GM20000 (cell line): Measurements from ENCODE around the gene NT5C.
"Not testable (repeated sequence)": the region's sequence is repeated elsewhere in the genome, so short reads cannot be mapped to it uniquely, and the experiment has no call there.

Experiments used
- DNase-seq: peaks from one replicate; pipeline ENCODE4 v3.0.0; 2012; ENCODE audit warnings: low spot score
- CTCF ChIP-seq: IDR thresholded peaks from 2 replicates; pipeline ENCODE4 v1.5.1; 2012; ENCODE audit warnings: mild to moderate bottlenecking, control low read depth; ENCODE audit errors: extremely low read depth, missing control alignments

The NT5C gene

GRCh38 chr17:75142236-75142971, 10.9 kb upstream of the NT5C start:
- TF ChIP-seq CTCF, result no peak
- no peak for DNase-seq

GRCh38 chr17:75138519-75138918, 7.0 kb upstream of the NT5C start:
- no peak for TF ChIP-seq CTCF
- no peak for DNase-seq

DNA sequence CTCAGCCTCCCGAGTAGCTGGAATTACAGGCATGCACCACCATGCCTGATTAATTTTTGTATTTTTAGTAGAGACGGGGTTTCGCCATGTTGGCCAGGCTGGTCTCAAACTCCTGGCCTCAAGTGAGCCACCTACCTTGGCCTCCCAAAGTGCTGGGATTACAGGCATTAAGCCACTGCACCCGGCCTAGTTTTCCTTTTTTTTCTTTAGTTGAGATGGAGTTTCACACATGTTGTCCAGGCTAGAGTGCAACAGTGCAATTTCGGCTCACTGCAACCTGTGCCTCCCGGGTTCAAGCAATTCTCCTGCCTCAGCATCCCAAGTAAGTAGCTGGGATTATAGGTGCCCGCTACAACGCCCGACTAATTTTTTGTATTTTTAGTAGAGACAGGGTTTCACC, 6.2 kb upstream of the NT5C start:
- DNase-seq, result not testable (repeated sequence)

DNA sequence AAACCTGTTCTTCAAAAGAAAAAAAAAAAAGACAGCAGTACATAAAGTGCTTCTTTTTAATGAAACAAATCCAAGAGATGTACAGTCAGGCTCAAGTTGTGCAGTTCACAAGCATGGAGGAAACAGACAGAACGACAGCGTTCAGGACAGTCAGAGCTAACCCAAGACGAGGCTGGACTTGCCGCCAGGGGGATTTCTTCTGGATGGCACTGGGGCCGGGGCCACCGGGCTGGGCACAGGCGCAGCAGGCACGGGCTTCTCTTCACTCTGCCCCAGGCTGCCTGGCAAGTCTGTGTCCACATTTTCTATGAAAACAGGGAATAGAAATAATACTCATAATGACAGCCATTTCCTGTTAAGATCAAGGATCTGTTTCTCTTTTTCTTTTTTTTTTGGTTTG, 4.4 kb upstream of the NT5C start:
- TF ChIP-seq CTCF, result no peak
- no peak for DNase-seq

- DNase-seq, result no peak
- no peak for TF ChIP-seq CTCF
Measured at GRCh38 chr17:75135452-75135851, 3.9 kb upstream of the NT5C start.

DNA sequence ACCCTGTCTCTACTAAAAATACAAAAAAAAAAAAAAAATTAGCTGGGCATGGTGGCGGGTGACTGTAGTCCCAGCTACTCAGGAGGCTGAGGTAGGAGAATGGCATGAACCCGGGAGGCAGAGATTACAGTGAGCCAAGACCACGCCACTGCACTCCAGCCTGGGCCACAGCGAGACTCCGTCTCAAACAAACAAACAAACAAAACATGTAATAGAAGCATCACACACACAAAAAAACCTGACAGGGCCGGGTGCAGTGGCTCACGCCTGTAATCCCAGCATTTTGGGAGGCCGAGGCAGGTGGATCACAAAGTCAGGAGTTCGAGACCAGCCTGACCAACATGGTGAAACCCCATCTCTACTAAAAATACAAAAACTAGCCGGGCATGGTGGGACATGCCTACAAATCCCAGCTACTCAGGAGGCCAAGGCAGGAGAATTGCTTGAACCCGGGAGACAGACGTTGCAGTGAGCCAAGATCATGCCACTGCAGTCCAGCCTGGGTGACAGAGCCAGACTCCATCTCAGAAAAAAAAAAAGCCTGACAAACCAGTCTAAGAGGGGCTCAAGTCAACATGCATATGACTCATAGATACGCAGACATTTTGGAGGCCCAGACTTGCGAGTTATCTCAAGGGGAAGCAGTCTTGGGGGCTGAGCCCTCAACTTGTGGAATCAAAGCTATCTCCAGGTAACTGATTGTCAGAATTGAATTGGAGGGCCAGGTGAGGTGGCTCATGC, 2.2 kb upstream of the NT5C start:
- DNase-seq, result not testable (repeated sequence)

GRCh38 chr17:75133001-75133400, 1.5 kb upstream of the NT5C start:
- DNase-seq, result no peak
- TF ChIP-seq CTCF, result no peak

DNA sequence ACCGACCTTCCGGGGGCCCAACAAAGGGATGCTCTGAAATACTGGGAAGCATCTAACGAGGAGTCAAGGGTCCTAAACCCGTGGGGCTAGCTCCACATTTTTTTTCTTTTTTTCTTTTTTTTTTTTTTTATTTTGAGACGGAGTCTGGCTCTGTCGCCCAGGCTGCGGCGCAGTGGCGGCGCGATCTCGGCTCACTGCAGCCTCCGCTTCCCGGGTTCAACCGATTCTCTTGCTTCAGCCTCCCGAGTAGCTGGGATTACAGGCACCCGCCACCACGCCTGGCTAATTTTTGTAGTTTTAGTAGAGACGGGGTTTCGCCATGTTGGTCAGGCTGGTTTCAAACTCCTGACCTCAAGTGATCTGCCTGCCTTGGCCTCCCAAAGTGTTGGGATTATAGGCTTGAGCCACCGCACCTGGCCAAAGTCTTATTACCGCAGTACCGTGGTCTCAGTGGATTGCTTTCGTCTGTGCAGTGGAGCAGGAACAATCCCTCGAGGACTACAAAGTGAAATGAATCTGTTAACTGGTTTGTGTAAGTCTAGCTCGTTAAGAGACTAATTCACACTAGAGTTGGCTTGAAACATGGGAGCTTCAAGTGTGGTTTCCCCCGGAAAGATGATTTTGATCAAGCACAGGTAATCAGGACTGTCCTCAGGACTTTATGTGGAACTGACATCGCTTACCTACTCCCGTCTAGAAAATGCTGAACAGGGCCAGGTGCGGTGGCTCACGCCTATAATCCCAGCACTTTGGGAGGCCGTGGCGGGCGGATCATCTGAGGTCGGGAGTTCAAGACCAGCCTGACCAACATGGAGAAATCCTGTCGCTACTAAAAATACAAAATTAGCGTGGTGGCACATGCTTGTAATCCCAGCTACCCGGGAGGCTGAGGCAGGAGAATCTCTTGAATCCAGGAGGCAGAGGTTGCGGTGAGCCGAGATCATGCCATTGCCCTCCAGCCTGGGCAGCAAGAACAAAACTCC, 767 bp upstream of the NT5C start:
- DNase-seq, result not testable (repeated sequence)
